Fibroblast of lung (primary cell): ENCODE results near the gene KRT82.

ENCODE experiments used
- EZH2 ChIP-seq: IDR thresholded peaks from 2 replicates; pipeline ENCODE4 v1.5.1; 2012; ENCODE audit warnings: low read length, control low read depth, mild to moderate bottlenecking; ENCODE audit errors: missing control alignments
- TF ChIP-seq, protein P1 (sequence below), 2 donors: IDR thresholded peaks in 1 of 2; conservative IDR thresholded peaks in 1 of 2; 1 replicate in 1 of 2; 2 replicates in 1 of 2; pipeline ENCODE4 v1.5.1; 2011 to 2012; ENCODE audit warnings: low read length in 2 of 2, control low read depth in 1 of 2, inconsistent platforms in 1 of 2, low read depth in 1 of 2, mild to moderate bottlenecking in 1 of 2

DNA sequence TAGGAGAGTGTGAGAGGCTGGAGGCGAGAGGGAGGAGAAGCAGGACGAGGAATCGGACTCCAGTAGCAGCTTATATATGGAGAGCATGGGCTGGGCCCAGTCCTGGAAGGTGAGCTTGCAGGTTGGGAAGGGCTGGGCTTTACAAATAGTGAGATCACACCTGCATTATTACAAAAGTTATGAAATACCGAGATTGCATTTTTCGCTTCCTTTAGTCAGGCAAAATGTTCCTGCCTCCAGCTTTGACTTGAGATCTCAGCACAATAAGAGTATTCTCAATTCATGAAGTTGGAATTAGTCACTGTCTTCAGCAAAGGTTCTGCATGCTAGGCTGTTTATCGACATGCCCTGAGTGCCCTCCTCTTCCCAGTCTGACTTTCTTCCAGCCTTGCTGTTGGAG lies 46.0 kb upstream of the KRT82 start, which contains the start of gene KRT6B:
- TF ChIP-seq, protein P1, sequence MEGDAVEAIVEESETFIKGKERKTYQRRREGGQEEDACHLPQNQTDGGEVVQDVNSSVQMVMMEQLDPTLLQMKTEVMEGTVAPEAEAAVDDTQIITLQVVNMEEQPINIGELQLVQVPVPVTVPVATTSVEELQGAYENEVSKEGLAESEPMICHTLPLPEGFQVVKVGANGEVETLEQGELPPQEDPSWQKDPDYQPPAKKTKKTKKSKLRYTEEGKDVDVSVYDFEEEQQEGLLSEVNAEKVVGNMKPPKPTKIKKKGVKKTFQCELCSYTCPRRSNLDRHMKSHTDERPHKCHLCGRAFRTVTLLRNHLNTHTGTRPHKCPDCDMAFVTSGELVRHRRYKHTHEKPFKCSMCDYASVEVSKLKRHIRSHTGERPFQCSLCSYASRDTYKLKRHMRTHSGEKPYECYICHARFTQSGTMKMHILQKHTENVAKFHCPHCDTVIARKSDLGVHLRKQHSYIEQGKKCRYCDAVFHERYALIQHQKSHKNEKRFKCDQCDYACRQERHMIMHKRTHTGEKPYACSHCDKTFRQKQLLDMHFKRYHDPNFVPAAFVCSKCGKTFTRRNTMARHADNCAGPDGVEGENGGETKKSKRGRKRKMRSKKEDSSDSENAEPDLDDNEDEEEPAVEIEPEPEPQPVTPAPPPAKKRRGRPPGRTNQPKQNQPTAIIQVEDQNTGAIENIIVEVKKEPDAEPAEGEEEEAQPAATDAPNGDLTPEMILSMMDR (conservative IDR thresholded peaks at IDR 0.05 in 1 of 2, IDR thresholded peaks at IDR 0.05 in 1 of 2; ENCODE audit: low read depth in 1 of 2, low read length in 2 of 2): no peak
- TF ChIP-seq EZH2: no peak
